Ovary (tissue), 9 donors: ENCODE data around the gene MAP1A. TPM values are rescaled to one million over a fixed set of nuclear protein-coding genes. Genes with fewer than 3 reads are reported as not detected.

ENCODE experiments used
- DNase-seq, 5 donors: peaks; one replicate each; pipeline ENCODE4 v3.0.0-alpha.2; 2019 to 2020
- H3K27ac ChIP-seq, 2 donors: fragments of 200-600 bp; one replicate each; pipeline versions ENCODE4 v1.5.1 to v1.8.0; 2019 to 2022
- H3K27me3 ChIP-seq: fragments of 200-600 bp; one replicate; pipeline ENCODE4 v1.8.0; 2022
- H3K36me3 ChIP-seq: fragments of 200-600 bp; sonication (generic); one replicate; pipeline ENCODE4 v1.5.1; 2019
- H3K4me1 ChIP-seq: one replicate; pipeline ENCODE4 v1.8.1; 2013; ENCODE audit warnings: mild to moderate bottlenecking, moderate library complexity; ENCODE audit not compliant: insufficient read depth
- H3K4me3 ChIP-seq: fragments of 200-600 bp; sonication (generic); one replicate; pipeline ENCODE4 v1.5.1; 2017
- H3K9me3 ChIP-seq, 2 donors: fragments of 200-600 bp in 1 of 2; sonication (generic) in 1 of 2; one replicate each; pipeline versions ENCODE4 v1.5.1 to v1.8.1; 2013 to 2019; ENCODE audit warnings: mild to moderate bottlenecking in 1 of 2, moderate library complexity in 1 of 2
- EP300 ChIP-seq: sonication (generic); formaldehyde crosslinking; IDR thresholded peaks from one replicate; pipeline ENCODE4 v1.6.1; 2017; ENCODE audit warnings: antibody characterized with exemption
- POLR2A ChIP-seq: fragments of 450-650 bp; IDR thresholded peaks from one replicate; pipeline ENCODE4 v1.6.1; 2017; ENCODE audit warnings: antibody characterized with exemption, mild to moderate bottlenecking, moderate library complexity
- WGBS, 3 donors: extraction: QIAGEN DNeasy Blood & Tissue Kit in 1 of 3; methylation state at CpG; one replicate each; pipeline versions ENCODE4 v1.1.5 to v1.1.7; 2013 to 2017; 5-methylcytosine and 5-hydroxymethylcytosine counted together
- intact Hi-C, 4 donors: fragments of 100-400 bp; cut with DNase I; formaldehyde crosslinking; loops; one replicate each; pipeline versions ENCODE4 v1.11.0 to v1.15.1; 2022 to 2023
- polyA plus RNA-seq, 2 donors: library from polyadenylated mRNA; stranded (reverse); fragments of 200-250 nt in 1 of 2; fragments of 350-450 nt in 1 of 2; fragmentation: Illumina TruSeq in 1 of 2; extraction: RNeasy Lipid Tissue Mini Kit (QIAGEN cat#74804) in 1 of 2; gene quantifications; one replicate each; pipeline ENCODE4 v1.2.3, GENCODE V29; 2013 to 2014
- total RNA-seq, 7 donors: library from RNA; depleted of rRNA in 2 of 7; stranded (reverse); fragments of >200 nt in 2 of 7; fragmentation: NEBNext Ultra II Directional in 3 of 7; extraction: Animal tissue kit (Norgen Biotek cat#: 25700) in 3 of 7; gene quantifications; one replicate each; pipeline versions ENCODE4 v1.1.0 to v1.2.4, GENCODE V29; 2016 to 2023
- TF ChIP-seq, protein P1 (sequence below), 3 donors: fragments of 450-650 bp in 2 of 3; fragments of 200-600 bp in 1 of 3; IDR thresholded peaks; one replicate each; pipeline versions ENCODE4 v1.5.1 to v1.8.0; 2016 to 2022; ENCODE audit warnings: antibody characterized with exemption in 3 of 3, mild to moderate bottlenecking in 1 of 3
- donor health status: DM: no; HTN: no; CAD: no; lungs with moderate emphysema.
- donor health status: DM: no; HTN: no; CAD: no.
- donor health status: Bipolar disorder and iron deficiency.
- donor health status: DM: yes; HTN: yes; CAD: no.
- donor health status: DM: no; HTN: no; CAD: no.
- donor health status: DM: yes; HTN: yes; CAD: no.

MAP1A gene
- total and polyA plus RNA-seq, 9 donors: 4.0 to 35.1 (median 20.1) TPM

DNA sequence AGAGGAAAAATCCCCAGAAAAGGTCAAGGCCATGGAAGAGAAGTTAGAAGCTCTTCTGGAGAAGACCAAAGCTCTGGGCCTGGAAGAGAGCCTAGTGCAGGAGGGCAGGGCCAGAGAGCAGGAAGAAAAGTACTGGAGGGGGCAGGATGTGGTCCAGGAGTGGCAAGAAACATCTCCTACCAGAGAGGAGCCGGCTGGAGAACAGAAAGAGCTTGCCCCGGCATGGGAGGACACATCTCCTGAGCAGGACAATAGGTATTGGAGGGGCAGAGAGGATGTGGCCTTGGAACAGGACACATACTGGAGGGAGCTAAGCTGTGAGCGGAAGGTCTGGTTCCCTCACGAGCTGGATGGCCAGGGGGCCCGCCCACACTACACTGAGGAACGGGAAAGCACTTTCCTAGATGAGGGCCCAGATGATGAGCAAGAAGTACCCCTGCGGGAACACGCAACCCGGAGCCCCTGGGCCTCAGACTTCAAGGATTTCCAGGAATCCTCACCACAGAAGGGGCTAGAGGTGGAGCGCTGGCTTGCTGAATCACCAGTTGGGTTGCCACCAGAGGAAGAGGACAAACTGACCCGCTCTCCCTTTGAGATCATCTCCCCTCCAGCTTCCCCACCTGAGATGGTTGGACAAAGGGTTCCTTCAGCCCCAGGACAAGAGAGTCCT is 9.0 kb downstream of the MAP1A start:
- TF ChIP-seq EP300 (no peak), POLR2A (no peak)
- TF ChIP-seq, protein P1, sequence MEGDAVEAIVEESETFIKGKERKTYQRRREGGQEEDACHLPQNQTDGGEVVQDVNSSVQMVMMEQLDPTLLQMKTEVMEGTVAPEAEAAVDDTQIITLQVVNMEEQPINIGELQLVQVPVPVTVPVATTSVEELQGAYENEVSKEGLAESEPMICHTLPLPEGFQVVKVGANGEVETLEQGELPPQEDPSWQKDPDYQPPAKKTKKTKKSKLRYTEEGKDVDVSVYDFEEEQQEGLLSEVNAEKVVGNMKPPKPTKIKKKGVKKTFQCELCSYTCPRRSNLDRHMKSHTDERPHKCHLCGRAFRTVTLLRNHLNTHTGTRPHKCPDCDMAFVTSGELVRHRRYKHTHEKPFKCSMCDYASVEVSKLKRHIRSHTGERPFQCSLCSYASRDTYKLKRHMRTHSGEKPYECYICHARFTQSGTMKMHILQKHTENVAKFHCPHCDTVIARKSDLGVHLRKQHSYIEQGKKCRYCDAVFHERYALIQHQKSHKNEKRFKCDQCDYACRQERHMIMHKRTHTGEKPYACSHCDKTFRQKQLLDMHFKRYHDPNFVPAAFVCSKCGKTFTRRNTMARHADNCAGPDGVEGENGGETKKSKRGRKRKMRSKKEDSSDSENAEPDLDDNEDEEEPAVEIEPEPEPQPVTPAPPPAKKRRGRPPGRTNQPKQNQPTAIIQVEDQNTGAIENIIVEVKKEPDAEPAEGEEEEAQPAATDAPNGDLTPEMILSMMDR (IDR thresholded peaks at IDR 0.05): no peak
- intact Hi-C loops: no loop called here
- no peaks in the 10 kb centered on the region for H3K27me3 ChIP-seq
- 88% methylated on average over 11 of the region's 11 CpGs for WGBS, 3 donors
- H3K36me3 ChIP-seq: no peaks in the 10 kb centered on the region
- no peaks in the 10 kb centered on the region for H3K4me1 ChIP-seq
- no peak for DNase-seq
- H3K9me3 ChIP-seq: peaks cover 0 to 5% of the 10 kb centered on the region in 2 donors
- no peak overlapping the region for H3K27ac ChIP-seq
- no peak overlapping the region for H3K4me3 ChIP-seq

DNA sequence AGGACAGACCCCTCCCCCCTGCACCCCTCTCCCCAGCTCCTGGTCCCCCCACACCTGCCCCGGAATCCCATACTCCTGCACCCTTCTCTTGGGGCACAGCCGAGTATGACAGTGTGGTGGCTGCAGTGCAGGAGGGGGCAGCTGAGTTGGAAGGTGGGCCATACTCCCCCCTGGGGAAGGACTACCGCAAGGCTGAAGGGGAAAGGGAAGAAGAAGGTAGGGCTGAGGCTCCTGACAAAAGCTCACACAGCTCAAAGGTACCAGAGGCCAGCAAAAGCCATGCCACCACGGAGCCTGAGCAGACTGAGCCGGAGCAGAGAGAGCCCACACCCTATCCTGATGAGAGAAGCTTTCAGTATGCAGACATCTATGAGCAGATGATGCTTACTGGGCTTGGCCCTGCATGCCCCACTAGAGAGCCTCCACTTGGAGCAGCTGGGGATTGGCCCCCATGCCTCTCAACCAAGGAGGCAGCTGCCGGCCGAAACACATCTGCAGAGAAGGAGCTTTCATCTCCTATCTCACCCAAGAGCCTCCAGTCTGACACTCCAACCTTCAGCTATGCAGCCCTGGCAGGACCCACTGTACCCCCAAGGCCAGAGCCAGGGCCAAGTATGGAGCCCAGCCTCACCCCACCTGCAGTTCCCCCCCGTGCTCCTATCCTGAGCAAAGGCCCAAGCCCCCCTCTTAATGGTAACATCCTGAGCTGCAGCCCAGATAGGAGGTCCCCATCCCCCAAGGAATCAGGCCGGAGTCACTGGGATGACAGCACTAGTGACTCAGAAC is 9.8 kb downstream of the MAP1A start:
- no peak for DNase-seq
- Histone ChIP-seq H3K27ac (no peak overlapping the region), H3K27me3 (no peaks in the 10 kb centered on the region), H3K4me1 (no peaks in the 10 kb centered on the region), H3K36me3 (no peaks in the 10 kb centered on the region), H3K9me3 (peaks cover 0 to 5% of the 10 kb centered on the region in 2 donors), H3K4me3 (no peak overlapping the region)
- intact Hi-C loops: no loop called here
- TF ChIP-seq POLR2A: no peak
- TF ChIP-seq, protein P1 (IDR thresholded peaks at IDR 0.05): no peak
- no peak for TF ChIP-seq EP300
- 76 to 88% (median 81%) methylated on average over 9 of the region's 9 CpGs for WGBS, 3 donors

DNA sequence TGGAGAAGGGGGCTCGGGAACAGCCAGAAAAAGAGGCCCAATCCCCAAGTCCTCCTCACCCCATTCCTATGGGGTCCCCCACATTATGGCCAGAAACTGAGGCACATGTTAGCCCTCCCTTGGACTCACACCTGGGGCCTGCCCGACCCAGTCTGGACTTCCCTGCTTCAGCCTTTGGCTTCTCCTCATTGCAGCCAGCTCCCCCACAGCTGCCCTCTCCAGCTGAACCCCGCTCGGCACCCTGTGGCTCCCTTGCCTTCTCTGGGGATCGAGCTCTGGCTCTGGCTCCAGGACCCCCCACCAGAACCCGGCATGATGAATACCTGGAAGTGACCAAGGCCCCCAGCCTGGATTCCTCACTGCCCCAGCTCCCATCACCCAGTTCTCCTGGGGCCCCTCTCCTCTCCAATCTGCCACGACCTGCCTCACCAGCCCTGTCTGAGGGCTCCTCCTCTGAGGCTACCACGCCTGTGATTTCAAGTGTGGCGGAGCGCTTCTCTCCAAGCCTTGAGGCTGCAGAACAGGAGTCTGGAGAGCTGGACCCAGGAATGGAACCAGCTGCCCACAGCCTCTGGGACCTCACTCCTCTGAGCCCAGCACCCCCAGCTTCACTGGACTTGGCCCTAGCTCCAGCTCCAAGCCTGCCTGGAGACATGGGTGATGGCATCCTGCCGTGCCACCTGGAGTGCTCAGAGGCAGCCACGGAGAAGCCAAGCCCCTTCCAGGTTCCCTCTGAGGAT is 10.6 kb downstream of the MAP1A start:
- peaks cover 0 to 5% of the 10 kb centered on the region in 2 donors for H3K9me3 ChIP-seq
- H3K4me1 ChIP-seq: no peaks in the 10 kb centered on the region
- no peak overlapping the region for H3K27ac ChIP-seq
- intact Hi-C loops: no loop called here
- TF ChIP-seq, protein P1 (IDR thresholded peaks at IDR 0.05): no peak
- TF ChIP-seq POLR2A (no peak), EP300 (no peak)
- 82 to 86% (median 85%) methylated on average over 12 of the region's 12 CpGs for WGBS, 3 donors
- H3K36me3 ChIP-seq: no peaks in the 10 kb centered on the region
- no peak overlapping the region for H3K4me3 ChIP-seq
- DNase-seq: no peak
- no peaks in the 10 kb centered on the region for H3K27me3 ChIP-seq

DNA sequence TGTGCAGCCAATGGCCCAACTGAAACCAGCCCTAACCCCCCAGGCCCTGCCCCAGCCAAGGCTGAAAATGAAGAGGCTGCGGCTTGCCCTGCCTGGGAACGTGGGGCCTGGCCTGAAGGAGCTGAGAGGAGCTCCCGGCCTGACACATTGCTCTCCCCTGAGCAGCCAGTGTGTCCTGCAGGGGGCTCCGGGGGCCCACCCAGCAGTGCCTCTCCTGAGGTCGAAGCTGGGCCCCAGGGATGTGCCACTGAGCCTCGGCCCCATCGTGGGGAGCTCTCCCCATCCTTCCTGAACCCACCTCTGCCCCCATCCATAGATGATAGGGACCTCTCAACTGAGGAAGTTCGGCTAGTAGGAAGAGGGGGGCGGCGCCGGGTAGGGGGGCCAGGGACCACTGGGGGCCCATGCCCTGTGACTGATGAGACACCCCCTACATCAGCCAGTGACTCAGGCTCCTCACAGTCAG is 11.2 kb downstream of the MAP1A start:
- H3K27ac ChIP-seq: no peak overlapping the region
- TF ChIP-seq EP300: no peak
- TF ChIP-seq POLR2A: no peak
- TF ChIP-seq, protein P1 (IDR thresholded peaks at IDR 0.05): no peak
- H3K4me3 ChIP-seq: no peak overlapping the region
- H3K9me3 ChIP-seq: peaks cover 0 to 5% of the 10 kb centered on the region in 2 donors
- no peaks in the 10 kb centered on the region for H3K36me3 ChIP-seq
- DNase-seq: no peak
- intact Hi-C loops: no loop called here
- WGBS, 3 donors: 83 to 86% (median 84%) methylated on average over 9 to 11 of the region's 11 CpGs
- no peaks in the 10 kb centered on the region for H3K27me3 ChIP-seq
- no peaks in the 10 kb centered on the region for H3K4me1 ChIP-seq
